Activated CD4-positive, alpha-beta T cell treated with anti-CD3 and anti-CD28 coated beads for 4 hours (primary cell): Measurements from ENCODE around the gene FAM25G.
A peak's percentile ranks its signal among the peaks of the same experiment; 100 is the strongest.
"Not testable (repeated sequence)": the region's sequence is repeated elsewhere in the genome, so short reads cannot be mapped to it uniquely, and the experiment has no call there.

Experiments
- DNase-seq, 2 donors: peaks; one replicate each; pipeline ENCODE4 v3.0.0-alpha.2; 2020

The FAM25G gene

DNA sequence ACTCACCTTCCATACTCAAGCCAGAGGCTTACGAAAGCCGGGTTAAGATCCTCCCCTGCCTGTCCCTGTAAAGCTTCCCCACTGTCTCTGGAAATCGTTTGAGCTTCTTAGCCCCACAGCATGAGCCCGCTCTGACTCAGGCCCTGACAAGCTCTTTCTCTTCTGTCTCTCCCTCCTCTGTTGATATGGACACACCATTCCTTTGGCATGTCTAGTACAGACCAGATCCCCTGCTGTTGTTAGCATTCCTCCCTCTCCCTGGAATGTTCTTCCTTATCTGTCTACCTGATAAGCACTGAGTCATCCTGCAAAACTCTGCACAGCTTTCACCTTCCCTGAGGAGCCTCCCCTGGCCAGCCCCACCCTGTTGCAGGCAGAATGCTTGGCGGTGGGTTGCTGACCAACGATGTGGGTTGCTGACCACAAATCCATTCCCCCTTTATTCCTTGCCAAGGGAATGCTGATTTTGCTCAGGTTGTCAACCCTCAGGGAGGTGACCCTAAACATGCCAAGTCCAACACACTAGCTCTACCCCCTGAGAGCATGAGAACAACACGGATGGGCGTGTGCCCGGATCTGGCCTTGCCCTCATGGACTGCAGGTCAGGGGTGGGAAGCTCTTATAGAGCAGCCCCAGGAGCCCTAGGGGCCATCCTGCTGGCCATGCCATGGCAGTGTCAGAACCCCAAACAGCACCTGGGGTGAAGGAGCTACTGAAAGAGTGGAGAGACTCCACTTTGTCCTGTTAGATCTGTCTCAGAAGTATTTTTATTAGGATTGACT lies 28.7 kb downstream of the FAM25G start:
- not testable (repeated sequence) for DNase-seq

DNA sequence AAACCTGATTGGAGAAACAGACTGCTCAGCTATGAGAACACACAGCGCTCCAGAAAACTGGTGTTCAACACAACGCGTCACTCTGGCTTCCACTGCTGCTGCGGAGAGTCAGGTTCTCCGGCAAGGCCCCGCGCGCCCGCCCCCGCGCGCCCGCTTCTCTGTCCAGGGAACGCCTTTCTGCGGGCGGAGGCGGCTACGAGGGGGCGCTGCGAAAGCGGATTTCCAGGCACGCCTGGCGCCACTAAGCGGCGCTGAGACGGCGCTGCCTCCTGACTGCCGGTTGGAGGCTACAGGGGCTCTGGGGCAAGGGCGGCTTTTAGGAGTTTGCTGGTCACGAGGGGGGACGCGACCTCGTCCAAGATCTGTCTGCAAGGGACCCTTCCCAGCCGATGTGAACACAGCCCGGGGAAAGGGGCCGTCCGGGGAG lies 30.2 kb downstream of the FAM25G start:
- DNase-seq: peak in 1 of 2 donors; percentile 9

DNA sequence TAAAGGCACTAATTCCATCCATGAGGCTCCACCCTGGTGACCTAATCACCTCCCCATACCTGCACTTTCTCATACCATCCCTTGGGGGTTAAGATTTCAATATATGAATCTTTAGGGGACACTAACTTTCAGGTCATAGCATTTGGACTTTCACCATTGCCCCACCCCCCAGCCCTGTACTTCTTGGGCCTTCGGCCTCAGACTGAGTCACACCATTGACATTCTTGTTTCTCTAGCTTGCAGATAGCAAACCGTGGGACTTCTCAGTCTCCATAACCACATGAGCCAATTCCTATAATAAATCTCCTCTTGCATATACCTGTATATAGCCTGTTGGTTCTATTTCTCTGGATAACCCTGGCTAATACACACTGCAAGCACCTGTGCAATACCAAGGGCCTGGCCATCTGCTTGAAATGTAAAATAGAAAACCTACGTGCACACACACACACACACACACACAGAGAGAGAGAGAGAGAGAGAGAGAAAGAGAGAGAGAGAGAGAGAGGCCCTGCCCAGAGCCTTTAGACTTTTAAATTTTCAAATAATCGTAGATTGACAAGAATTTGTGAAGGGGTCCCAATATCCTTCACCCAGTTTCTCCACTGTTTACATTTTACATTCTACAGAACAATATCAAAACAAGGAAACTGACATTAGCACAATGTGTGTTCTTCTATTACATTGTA lies 32.9 kb downstream of the FAM25G start:
- DNase-seq: no peak

DNA sequence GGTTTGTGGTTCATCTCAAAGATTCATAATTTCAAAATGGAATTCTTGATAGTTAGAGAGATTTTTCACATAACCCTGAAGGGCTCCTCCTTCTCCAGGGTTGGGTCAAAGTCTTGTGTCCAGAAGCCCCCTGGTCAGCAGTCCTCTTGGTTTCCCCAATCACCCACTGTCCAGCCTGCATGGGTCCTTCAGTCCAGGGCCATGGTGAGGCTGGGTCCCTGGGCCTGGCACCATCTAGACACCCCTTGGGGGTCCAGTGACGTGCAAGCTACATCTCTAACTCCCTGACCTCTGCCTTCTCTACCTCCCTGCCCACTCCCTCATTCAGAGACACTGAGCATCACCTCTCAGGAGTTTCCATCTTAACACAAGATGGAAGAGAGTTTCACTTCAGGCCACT lies 33.7 kb downstream of the FAM25G start:
- DNase-seq: no peak

- no peak for DNase-seq
Observed at GRCh38 chr10:47457528-47457820, 34.0 kb downstream of the FAM25G start.

DNA sequence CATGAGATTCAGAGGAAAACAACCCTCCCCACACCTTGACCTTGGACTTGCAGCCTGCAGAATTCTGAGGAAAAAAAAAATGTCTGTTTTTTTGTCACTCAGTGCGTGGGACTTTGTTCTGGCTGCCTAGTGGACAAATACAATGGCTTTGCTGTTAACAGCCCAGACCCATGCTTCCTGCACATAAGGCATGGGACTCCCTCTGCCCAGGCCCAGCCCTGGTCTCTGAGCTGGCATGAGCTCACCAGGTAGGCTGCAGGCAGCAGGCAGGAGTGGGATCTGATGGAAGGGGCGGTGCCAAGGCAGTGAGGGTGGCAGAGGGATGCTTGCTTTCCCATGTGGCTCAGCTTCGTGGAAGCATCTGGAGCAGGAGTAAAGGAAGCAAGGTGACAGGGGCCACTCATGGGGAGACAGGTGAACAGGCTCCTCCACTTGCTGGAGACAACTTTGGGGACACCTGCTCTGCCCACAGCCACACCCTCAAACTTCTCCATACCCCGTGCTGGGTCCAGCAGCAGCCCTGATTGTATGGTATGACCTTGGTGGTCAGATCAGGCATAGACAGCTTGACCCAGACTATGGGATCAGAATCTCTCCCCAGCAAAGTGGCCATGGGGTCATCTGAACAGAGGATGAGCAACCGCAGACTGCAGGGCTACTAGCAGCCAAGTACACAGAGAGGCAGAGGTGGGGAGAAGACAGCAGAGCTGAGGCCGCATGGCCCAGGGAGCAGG lies 34.5 kb downstream of the FAM25G start:
- no peak for DNase-seq

- DNase-seq: no peak
Observed at GRCh38 chr10:47456079-47456785, 35.3 kb downstream of the FAM25G start.

DNA sequence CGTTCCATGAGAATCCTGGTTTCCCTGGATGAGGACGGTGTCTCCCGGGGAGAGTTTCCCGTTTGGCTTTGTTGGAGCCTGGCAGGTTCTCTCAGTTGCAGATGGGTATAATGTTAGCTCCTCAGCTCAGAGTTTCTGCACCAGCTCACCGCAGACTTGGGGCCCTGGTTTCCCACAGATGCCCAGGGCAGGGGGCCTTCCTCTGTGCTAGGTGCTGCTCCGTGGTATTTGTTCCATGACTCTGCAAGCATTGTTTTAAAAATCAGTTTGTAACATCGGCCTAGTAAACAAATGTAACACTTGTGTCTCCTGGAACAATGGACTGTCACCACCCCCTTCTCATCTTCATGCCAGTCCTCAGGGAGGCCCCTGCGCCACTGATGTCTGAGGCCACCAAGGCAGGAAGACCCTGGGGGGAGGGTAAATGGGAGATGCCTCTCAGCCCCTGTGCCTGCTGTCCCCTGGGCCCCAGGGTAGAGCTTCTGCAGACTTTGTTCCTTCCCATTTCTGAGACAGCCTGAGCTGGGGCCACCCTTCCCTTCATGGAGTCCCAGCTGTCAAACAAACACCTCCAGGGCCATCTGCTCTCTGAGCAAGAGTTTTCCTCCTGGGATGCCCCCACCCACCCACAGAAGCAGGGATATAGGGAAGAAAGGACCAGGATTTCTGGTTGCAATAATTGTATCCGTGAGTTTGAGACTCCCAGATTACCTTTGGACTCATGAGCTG lies 36.0 kb downstream of the FAM25G start:
- not testable (repeated sequence) for DNase-seq

GRCh38 chr10:47454780-47455058 lies 36.8 kb downstream of the FAM25G start:
- no peak for DNase-seq

GRCh38 chr10:47454008-47454779 lies 37.3 kb downstream of the FAM25G start:
- no peak for DNase-seq

DNA sequence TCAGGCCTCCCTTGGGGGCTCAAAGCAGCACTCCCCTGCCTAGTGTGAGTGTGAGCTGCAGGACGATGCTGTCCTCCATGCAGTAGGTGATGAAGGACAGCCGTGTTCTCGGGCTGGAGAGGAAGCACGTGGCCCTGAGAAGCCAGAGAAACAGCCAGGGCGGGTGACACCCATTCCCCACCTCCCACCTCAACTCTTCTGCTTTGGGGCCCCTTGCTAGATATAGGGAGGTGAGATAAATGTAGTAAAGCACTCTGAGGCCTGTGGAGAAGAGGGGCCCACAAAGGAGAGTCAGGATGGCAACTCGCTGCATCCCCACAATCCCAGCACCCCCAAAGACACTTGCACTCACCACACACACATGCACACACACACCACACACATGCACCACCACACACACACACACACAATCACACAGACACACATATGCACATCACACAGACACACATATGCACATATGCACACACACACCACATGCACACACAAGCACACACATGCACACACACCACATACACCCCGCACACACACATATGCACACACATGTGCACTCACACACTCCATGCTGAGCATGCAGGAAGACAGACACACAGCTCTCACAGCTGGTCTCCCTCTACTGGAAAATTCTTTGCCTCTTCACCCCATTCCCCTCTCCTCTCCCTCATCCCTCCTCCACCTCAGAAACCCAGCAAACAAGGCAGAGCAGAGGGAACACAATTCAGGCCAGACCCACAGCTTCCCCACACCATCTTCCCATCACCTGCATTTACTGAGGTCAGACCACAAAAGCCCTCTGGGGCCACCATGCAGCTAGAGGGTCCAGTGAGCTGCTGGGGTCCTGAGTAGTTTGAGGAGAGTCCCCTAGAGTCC lies 38.1 kb downstream of the FAM25G start:
- DNase-seq: no peak

DNA sequence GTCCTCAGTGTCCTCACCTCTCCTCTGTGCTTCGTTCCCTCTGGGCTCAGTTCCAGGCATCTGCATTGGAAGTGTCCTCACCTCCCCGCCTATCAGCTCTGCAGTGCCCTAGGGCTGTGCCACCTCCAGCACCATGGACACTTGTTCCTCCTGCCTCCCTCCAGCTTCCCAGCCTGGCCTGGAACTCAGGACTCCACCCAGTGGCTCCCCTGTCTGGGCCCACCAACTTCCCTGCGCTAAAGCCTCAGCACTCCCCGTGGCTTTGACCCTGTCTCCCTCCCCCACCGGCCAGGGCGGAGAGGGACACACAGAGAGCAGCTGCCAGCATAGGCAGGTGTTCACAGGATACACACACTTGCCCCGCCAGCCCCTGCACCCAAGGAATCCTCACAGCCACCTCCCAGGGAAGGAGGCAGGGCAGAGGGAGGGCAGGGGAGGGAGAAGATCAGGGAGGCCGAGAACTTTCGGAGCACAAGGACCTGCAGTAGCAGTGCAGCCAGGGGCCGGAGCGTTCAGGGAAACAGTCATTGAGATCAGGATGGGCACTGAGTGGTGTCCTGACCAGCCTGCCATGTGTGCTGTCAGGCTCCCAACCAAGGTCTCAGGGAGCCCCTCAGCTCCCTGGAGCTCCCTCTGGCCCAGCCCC lies 38.9 kb downstream of the FAM25G start:
- DNase-seq: no peak

GRCh38 chr10:47451998-47452494 lies 39.5 kb downstream of the FAM25G start:
- DNase-seq: no peak

DNA sequence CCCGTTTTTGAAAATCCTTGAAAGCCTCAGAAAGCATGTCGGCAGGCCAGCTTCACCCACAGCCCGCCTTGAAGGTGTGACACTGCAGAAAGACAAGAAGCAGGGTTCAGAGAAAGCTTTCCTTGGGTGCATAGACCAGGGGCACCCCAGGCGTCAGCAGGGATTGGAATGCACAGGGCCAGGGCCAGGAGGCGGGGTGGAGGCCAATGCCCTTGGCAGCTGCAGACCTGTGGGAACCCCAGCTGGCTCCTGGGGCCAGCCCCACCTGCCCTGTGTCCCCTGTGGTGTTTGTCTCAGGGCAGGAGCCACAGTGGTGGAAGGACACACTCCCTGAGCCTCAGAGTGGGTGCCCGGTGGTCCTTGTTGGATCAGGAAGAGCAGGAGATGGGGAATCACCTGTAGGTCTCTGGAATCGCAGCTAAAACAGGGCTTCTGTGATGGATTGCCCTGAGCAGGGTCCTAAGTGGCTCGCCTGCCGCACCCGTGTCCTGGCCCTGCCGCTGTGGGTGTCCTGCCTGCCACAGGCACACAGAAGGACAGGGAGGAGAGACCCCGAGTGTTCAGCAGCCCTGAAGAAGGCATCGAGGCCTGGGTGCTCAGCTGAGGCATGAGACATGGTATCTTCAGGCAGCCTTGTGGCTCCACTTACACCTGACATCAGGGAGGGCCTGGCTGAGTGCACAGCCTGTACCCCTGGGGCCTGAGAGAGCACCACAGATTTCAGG lies 40.1 kb downstream of the FAM25G start:
- DNase-seq: no peak

GRCh38 chr10:47450442-47450841 lies 41.1 kb downstream of the FAM25G start:
- no peak for DNase-seq

GRCh38 chr10:47449979-47450378 lies 41.5 kb downstream of the FAM25G start:
- DNase-seq: no peak

GRCh38 chr10:47449102-47449978 lies 42.2 kb downstream of the FAM25G start:
- DNase-seq: no peak

GRCh38 chr10:47447705-47448104 lies 43.8 kb downstream of the FAM25G start:
- DNase-seq: no peak

- no peak for DNase-seq
Observed at GRCh38 chr10:47447209-47447608, 44.3 kb downstream of the FAM25G start.
